Activated CD8-positive, alpha-beta T cell treated with anti-CD3 and anti-CD28 coated beads for 36 hours (primary cell): ENCODE data around the gene AP1S1. TPM values are rescaled to one million over a fixed set of nuclear protein-coding genes. Genes with fewer than 3 reads are reported as not detected.

Source experiments
- ATAC-seq: fragments of 200-7000 bp; cut with Tn5 transposase; one replicate; pipeline ENCODE4 v1.10.0; 2021; ENCODE audit warnings: mild to moderate bottlenecking, moderate library complexity
- CTCF ChIA-PET: fragments of 350-600 bp; sonication (Branson Sonifier 250); formaldehyde crosslinking; loops from one replicate; lab custom pipeline; 2021; ENCODE audit warnings: antibody characterized with exemption; lab: Charles Lee
- POLR2A ChIA-PET: fragments of 350-600 bp; sonication (Branson Sonifier 250); formaldehyde crosslinking; loops from one replicate; lab custom pipeline; 2021; ENCODE audit warnings: antibody characterized with exemption; lab: Charles Lee
- DNase-seq: peaks from one replicate; pipeline ENCODE4 v3.0.0-alpha.2; 2020
- H3K27ac Mint-ChIP-seq: one replicate; pipeline ENCODE4 v1.8.0; 2021; ENCODE audit warnings: mild to moderate bottlenecking, mixed read lengths
- H3K27me3 Mint-ChIP-seq: one replicate; pipeline ENCODE4 v1.8.0; 2021; ENCODE audit warnings: mixed read lengths
- H3K36me3 Mint-ChIP-seq: one replicate; pipeline ENCODE4 v1.8.0; 2021; ENCODE audit warnings: low read depth, mixed read lengths
- H3K4me1 Mint-ChIP-seq: one replicate; pipeline ENCODE4 v1.8.0; 2021; ENCODE audit warnings: low read depth, mixed read lengths
- H3K4me3 Mint-ChIP-seq: one replicate; pipeline ENCODE4 v1.8.0; 2021; ENCODE audit warnings: mild to moderate bottlenecking, moderate library complexity, mixed read lengths
- H3K9me3 Mint-ChIP-seq: one replicate; pipeline ENCODE4 v1.8.0; 2021; ENCODE audit warnings: mixed read lengths
- intact Hi-C: fragments of 100-400 bp; cut with micrococcal nuclease; formaldehyde crosslinking; loops from one replicate; pipeline ENCODE4 v1.10.0; 2022
- total RNA-seq, 2 experiments: library from RNA; stranded (reverse); gene quantifications; one replicate each; pipeline ENCODE4 v1.2.3, GENCODE V29; 2021
- TF ChIP-seq, protein P1 (sequence below): fragments of 200-600 bp; IDR thresholded peaks from one replicate; pipeline ENCODE4 v1.8.0; 2022; ENCODE audit warnings: antibody characterized with exemption, mild to moderate bottlenecking

AP1S1 gene
- total RNA-seq, 2 experiments from 2014 or later = 35.6 to 39.5 TPM

DNA sequence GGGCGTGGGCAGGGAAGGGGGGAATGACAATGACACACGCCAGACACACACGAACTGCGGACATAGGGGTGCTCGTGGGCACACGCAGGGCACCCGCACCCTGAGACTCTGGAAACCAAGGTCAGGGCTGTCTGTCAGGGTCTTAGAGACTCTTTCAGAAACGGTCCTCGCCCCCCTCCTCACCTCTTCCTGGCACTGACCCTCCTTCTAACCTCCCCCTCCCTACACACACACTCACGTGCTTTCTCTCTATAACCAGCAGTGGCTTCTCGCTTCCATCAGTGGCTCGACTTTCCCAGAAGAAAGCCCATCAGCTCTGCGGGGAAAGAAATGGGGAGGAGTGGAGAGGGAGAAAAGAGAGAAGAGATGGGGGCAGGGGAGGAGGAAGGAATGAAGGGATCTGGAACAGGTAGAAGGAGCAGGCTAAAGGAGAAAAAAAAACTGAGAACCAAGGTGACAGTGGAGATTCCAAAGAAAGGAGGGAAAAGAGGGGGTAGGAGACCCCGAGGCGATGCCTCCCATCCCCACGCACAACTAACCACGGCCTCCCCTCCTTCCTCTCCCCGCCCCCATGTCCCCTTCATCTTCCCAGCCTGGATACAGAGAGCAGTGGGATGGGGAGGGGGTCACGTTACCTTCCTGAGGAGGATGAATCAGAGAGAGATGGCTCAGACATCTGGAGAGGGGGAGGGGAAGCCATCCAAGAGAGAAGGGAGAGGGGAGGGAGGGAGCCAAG, 12.8 kb downstream of the AP1S1 start:
- Mint-ChIP-seq H3K27me3 (peaks cover 70% of the 10 kb centered on the region), H3K4me1 (peaks cover 70% of the 10 kb centered on the region), H3K27ac (no peak overlapping the region), H3K4me3 (no peak overlapping the region), H3K9me3 (no peaks in the 10 kb centered on the region), H3K36me3 (no peaks in the 10 kb centered on the region)
- POLR2A ChIA-PET = interaction anchor here (0.6 kb wide), 1 partner anchor 11 kb away, joined by 3 read pairs; no protein-coding TSS in a partner anchor
- ATAC-seq (no peak), DNase-seq (no peak)
- CTCF ChIA-PET = no interaction called here
- intact Hi-C loops = no loop called here
- TF ChIP-seq, protein P1, sequence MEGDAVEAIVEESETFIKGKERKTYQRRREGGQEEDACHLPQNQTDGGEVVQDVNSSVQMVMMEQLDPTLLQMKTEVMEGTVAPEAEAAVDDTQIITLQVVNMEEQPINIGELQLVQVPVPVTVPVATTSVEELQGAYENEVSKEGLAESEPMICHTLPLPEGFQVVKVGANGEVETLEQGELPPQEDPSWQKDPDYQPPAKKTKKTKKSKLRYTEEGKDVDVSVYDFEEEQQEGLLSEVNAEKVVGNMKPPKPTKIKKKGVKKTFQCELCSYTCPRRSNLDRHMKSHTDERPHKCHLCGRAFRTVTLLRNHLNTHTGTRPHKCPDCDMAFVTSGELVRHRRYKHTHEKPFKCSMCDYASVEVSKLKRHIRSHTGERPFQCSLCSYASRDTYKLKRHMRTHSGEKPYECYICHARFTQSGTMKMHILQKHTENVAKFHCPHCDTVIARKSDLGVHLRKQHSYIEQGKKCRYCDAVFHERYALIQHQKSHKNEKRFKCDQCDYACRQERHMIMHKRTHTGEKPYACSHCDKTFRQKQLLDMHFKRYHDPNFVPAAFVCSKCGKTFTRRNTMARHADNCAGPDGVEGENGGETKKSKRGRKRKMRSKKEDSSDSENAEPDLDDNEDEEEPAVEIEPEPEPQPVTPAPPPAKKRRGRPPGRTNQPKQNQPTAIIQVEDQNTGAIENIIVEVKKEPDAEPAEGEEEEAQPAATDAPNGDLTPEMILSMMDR = no peak

DNA sequence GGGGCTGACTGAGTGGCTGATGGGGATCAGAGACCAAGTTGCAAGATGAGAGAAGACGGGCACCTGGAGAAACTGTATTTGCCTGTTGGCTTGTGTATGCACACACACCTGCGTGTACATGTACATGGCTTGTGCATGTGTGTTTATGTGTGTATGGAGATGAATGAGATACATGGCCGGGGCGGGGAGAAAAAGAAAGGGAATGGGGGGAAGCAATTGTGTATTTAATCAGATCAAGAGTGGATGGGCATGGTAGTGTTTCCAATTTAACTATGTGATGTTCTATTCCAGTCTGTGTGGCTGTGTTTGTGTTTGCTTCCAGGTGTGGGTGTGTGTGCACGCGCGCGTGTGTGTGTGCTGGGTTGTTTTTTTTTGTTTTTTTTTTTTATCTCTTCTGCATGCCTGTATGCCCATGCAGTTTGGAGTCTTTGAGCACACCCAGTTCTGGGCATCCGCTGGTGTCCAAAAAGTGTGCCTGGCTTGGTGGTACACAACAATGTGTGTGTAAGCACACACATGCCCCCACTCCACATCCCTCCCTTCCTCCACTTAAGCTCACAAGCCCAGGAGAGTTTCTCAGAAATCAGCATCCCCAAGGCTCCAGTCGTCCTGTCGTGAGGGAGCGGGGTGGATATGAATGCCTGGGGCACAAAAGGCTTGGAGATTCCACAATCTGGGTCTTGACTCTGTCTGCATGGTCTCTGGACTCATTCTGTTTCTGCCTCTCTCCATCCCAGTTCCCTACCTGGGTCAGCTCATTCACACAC, 13.6 kb downstream of the AP1S1 start:
- Mint-ChIP-seq H3K27ac (no peak overlapping the region), H3K27me3 (peaks cover 73% of the 10 kb centered on the region), H3K36me3 (no peaks in the 10 kb centered on the region), H3K4me1 (peaks cover 70% of the 10 kb centered on the region), H3K9me3 (no peaks in the 10 kb centered on the region), H3K4me3 (no peak overlapping the region)
- POLR2A ChIA-PET = interaction anchor here (1.2 kb wide), 1 partner anchor 10 kb away, joined by 4 read pairs; no protein-coding TSS in a partner anchor
- ATAC-seq (no peak), DNase-seq (no peak)
- TF ChIP-seq, protein P1 = no peak
- intact Hi-C loops = no loop called here
- CTCF ChIA-PET = interaction anchor here (1.0 to 1.8 kb wide), 3 partner anchors 24 to 42 kb away, joined by 3 to 12 read pairs (median 4); partner anchors contain the start of gene SERPINE1

DNA sequence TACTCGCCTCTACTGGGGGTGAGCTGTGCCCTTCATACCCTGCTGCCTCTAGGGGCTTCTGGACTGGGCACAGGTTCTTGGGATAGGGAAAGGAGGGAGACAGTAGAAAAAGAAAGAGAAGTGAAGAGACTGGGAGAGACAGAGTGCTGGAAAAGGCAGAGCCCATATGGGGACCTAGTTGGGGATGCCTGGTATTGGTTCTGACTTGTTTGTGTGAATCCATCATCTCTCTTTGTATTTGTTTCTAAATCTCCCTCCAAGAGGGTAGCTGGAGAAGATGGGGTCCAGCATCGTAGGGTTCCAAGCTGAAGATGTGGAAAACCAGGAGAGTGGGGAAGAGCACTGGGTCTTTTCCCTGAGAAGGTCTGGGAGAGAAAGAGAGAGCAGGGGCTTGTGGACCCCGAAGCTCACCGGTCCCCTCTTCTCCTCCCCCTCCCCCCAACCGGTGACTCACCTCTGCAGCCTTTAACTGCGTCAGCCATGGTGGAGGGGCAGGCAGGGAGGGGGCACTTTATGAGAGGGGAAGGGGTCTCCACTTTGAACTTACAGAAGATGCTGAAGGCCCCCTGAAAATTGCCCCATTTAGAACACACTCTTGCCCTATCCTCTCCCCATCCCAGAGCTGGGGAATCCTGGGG, 14.3 kb downstream of the AP1S1 start:
- ChIA-PET CTCF (interaction anchor here (1.0 to 1.8 kb wide), 3 partner anchors 24 to 42 kb away, joined by 3 to 12 read pairs (median 4); partner anchors contain the start of gene SERPINE1), POLR2A (interaction anchor here (1.2 kb wide), 1 partner anchor 9 kb away, joined by 4 read pairs; no protein-coding TSS in a partner anchor)
- Mint-ChIP-seq H3K27ac (no peak overlapping the region), H3K27me3 (peaks cover 72% of the 10 kb centered on the region), H3K36me3 (no peaks in the 10 kb centered on the region), H3K4me3 (no peak overlapping the region), H3K4me1 (peaks cover 74% of the 10 kb centered on the region), H3K9me3 (no peaks in the 10 kb centered on the region)
- intact Hi-C loops = no loop called here
- TF ChIP-seq, protein P1 = no peak
- ATAC-seq = no peak
- peak; percentile 58 for DNase-seq

DNA sequence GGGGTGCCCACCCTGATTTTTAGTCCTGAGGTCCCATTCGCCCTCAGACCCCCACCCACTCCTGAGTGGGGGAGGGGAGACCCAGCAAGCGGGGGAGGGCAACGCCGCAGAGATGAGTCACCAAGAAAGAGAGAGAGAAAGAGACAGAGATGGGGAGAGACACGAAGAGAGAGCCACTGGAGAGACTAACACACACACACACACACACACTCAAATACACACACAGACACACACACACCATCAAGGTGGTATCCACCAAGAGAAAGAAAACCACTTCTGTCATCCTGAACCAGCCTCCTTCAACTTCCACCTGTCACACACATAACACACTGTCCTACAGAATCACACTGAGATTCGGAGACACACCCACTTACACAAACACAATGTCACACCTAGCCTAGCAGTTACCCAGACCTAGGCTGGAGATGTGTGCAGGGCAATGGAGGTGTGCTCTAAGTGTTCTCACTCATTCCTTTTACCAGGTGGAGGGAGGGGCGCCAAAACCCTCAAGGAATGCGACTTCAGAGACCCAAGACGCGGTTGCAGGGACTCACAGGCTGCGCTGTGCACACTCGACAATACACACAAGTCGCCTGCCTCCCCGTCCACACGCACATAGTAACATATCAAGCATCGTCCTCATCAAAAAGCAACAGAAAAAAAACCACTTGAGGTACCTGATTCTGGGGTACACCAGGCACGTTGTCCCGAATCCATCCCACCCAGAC, 15.0 kb downstream of the AP1S1 start:
- Mint-ChIP-seq H3K4me3 (peak overlapping the region; percentile 42), H3K27me3 (peaks cover 77% of the 10 kb centered on the region), H3K36me3 (no peaks in the 10 kb centered on the region), H3K4me1 (peaks cover 79% of the 10 kb centered on the region), H3K9me3 (no peaks in the 10 kb centered on the region), H3K27ac (no peak overlapping the region)
- ATAC-seq = no peak
- no peak for DNase-seq
- CTCF ChIA-PET = interaction anchor here (1.0 to 3.0 kb wide), 5 partner anchors 13 to 43 kb away, joined by 4 to 30 read pairs (median 5); partner anchors contain the start of gene SERPINE1
- POLR2A ChIA-PET = no interaction called here
- intact Hi-C loops = no loop called here
- TF ChIP-seq, protein P1 = no peak
